EL (cell line): ENCODE results near the gene TAS2R20.
A peak's percentile ranks its signal among the peaks of the same experiment; 100 is the strongest.

Source experiments
- DNase-seq: peaks from one replicate; pipeline ENCODE4 v3.0.0-alpha.2; 2016

The TAS2R20 gene

DNA sequence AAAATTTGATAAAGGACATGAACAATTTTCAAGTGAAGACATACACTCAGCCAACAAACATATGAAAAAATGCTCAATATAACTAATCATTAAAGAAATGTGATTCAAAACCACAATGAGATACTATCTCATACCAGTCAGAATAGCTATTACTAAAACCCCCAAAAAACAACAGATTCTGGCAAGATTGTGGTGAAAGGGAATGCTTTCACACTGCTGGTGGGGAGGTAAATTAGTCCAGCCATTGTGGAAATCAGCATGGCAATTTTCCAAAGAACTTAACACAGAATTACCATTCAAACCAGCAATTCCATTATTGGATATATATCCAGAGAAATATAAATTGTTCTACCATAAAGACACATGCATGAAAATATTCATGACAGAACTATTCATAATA lies 40.4 kb downstream of the TAS2R20 start:
- DNase-seq: peak; percentile 61

- no peak for DNase-seq
These were observed 42.0 kb downstream of the TAS2R20 start for GRCh38 chr12:10956085-10956484.

DNA sequence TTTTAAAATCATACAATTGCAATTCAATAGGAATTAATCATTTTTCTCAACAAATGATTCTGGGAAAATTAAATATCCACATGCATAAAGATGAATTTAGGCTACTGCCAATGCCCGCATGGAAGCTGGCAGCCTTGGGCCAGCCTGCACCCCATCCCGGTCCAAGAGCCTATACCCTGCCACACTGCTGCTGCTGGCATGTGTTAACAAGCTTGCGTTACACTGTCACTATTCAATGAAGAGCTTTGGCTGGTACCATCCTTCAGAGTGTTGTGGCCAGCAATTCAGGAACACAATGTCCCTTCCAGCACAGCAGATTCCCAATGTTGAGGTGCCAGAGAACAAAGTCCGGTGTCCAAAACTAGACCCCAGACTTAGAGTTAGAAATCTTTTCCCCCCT lies 45.5 kb downstream of the TAS2R20 start:
- DNase-seq: no peak
